HUES64 (cell line): Measurements from ENCODE around the gene OLFML2B.

Source experiments
- H3K27ac ChIP-seq: 2 replicates; pipeline ENCODE4 v1.7.0; 2013; ENCODE audit warnings: low read depth, low read length, inconsistent platforms
- H3K27me3 ChIP-seq: 2 replicates; pipeline ENCODE4 v1.6.1; 2013; ENCODE audit warnings: mild to moderate bottlenecking, low read length; ENCODE audit not compliant: insufficient read depth
- H3K36me3 ChIP-seq: 2 replicates; pipeline ENCODE4 v1.6.1; 2013; ENCODE audit warnings: mild to moderate bottlenecking, low read length; ENCODE audit not compliant: insufficient read depth
- H3K4me1 ChIP-seq: 2 replicates; pipeline ENCODE4 v1.6.1; 2013; ENCODE audit warnings: mild to moderate bottlenecking, low read length, moderate library complexity; ENCODE audit not compliant: insufficient read depth
- H3K4me3 ChIP-seq: 2 replicates; pipeline ENCODE4 v1.5.1; 2013; ENCODE audit warnings: mild to moderate bottlenecking, low read length, moderate library complexity
- H3K9ac ChIP-seq: 2 replicates; pipeline ENCODE4 v1.6.1; 2013; ENCODE audit warnings: mild to moderate bottlenecking, low read depth, low read length
- H3K9me3 ChIP-seq: 2 replicates; pipeline ENCODE4 v1.6.1; 2013; ENCODE audit warnings: low read depth, low read length; ENCODE audit not compliant: insufficient read depth
- WGBS: fragments of 150-250, 120-280 bp; methylation state at CpG from one replicate; pipeline ENCODE4 v1.1.7; 2013; ENCODE audit warnings: missing lambda C conversion rate; 5-methylcytosine and 5-hydroxymethylcytosine counted together

OLFML2B gene

DNA sequence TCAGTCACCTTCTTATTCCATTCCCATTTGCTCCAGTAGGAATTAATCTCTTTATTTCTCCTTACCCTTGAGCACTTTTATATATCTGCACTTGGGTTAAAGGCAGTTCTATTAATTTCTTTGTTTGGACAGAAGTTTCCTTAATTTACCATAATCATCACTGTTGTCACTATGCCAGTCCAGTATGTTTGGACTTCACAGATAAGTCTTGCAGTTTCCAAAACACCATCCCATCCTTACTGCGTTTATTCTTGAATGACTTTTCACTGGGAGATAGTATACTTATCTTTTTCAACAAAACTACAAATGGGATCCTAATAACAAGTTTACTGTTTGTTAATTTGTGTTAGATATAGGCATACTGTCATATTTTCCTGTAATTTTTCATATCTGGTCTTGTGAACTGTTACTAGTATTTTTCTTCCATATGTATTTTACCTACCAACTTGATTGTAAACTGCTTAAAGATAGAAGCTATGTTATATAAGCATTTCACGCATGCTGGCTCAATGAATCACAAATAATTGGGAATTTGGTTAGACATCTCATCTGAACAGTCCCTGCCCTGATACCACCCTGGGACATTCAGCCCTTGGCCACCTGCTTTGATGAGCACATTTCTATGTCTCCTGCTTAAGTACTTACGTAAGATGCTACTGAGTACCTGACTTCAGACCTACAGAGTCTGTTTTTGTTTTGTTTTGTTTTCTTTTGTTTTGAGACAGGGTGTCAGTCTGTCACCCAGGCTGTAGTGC, 78.2 kb downstream of the OLFML2B start:
- Histone ChIP-seq H3K4me1 (peaks cover 16% of the 10 kb centered on the region), H3K27me3 (no peaks in the 10 kb centered on the region), H3K4me3 (no peak overlapping the region), H3K36me3 (no peaks in the 10 kb centered on the region), H3K27ac (no peak overlapping the region), H3K9me3 (no peaks in the 10 kb centered on the region), H3K9ac (no peak overlapping the region)
- WGBS, result 93% methylated on average over 3 of the region's 3 CpGs

DNA sequence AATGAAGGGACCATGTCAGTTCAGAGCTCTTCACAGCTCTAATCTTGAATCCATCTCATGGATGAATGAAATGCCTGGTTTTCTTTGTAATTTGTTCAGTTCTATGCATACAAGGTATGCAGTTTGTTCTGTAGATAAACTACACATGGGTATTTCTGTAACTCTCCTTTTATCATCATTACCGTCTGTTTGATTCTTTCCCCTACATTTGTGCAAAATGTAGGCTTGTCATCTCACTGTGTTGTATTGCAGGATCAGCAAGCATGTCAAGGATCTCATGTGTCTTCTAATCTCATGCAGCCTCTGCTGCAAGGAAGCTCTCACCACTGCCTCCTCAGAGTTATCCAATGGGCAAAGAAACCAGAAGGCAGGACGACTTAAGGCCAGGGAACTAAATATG, 79.3 kb downstream of the OLFML2B start:
- Histone ChIP-seq H3K9ac (no peak overlapping the region), H3K27ac (no peak overlapping the region), H3K27me3 (no peaks in the 10 kb centered on the region), H3K4me3 (no peak overlapping the region), H3K4me1 (peaks cover 16% of the 10 kb centered on the region), H3K9me3 (no peaks in the 10 kb centered on the region), H3K36me3 (no peaks in the 10 kb centered on the region)
- WGBS, result 87% methylated on average over 2 of the region's 2 CpGs

DNA sequence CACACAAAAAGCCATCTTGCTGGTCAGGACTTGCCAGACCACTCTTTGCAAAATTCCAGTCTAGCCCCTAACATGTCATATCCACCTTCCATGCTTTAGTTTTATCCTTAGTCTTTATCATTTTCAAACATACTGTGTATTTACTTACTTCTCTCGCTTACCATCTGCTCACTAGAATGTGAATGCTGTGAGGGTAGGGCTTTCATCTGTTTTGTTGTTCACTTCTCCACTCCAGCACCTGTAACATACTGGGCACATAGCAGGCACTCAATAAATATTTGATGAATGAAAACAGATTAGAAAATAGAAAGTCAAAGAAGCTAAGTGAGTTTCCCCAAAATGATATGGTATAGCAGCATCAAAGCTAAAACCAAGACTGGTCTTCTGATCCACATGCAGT, 79.9 kb downstream of the OLFML2B start:
- no CpG with 5 or more reads among the region's 1 CpG for WGBS
- no peak overlapping the region for H3K9ac ChIP-seq
- no peaks in the 10 kb centered on the region for H3K9me3 ChIP-seq
- no peak overlapping the region for H3K4me3 ChIP-seq
- no peak overlapping the region for H3K27ac ChIP-seq
- no peaks in the 10 kb centered on the region for H3K27me3 ChIP-seq
- H3K4me1 ChIP-seq, result peaks cover 16% of the 10 kb centered on the region
- H3K36me3 ChIP-seq, result no peaks in the 10 kb centered on the region

- Histone ChIP-seq H3K36me3 (no peaks in the 10 kb centered on the region), H3K9me3 (no peaks in the 10 kb centered on the region), H3K27ac (no peak overlapping the region), H3K9ac (no peak overlapping the region), H3K4me1 (peaks cover 14% of the 10 kb centered on the region), H3K4me3 (no peak overlapping the region), H3K27me3 (no peaks in the 10 kb centered on the region)
- 82% methylated on average over 6 of the region's 8 CpGs for WGBS
Measured at GRCh38 chr1:161941726-161942436, 81.8 kb downstream of the OLFML2B start.

DNA sequence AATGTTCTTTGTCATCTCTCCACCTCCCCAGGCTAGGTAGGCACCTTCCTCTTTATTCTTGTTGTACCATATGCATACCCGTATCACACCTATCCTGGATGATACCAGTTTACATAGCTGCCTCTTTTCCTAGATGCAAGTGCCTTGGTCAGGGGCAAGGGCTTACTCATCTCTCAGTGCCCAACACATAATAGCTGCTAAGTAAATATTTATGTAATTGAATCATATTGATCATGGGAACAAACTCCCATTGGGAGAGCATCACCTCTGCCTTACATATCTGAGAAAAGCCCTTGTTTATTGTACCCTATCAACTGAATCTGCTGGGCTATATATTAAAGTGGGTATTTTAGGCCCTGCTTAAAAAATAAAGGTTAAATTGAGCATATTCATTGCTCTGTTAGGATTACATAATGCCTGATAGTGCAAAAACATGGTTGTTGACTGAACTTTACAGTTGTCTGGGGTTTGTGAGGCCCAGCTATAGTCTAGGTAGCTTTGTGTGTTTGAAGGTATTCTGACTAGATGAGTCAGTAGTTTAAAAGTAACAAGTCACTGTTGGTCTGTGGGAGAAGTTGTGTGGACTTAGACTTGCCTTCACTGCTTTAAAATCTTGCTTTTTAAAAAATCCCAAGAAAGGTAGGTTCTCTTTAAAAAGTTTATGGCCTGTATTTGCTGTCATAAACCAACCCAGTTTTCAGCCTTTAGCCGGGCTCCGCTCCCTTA, 82.6 kb downstream of the OLFML2B start:
- peaks cover 6% of the 10 kb centered on the region for H3K4me1 ChIP-seq
- no peaks in the 10 kb centered on the region for H3K36me3 ChIP-seq
- H3K27me3 ChIP-seq, result no peaks in the 10 kb centered on the region
- no peak overlapping the region for H3K9ac ChIP-seq
- no peak overlapping the region for H3K27ac ChIP-seq
- H3K4me3 ChIP-seq, result no peak overlapping the region
- WGBS, result 87% methylated on average over 3 of the region's 3 CpGs
- no peaks in the 10 kb centered on the region for H3K9me3 ChIP-seq

- Histone ChIP-seq H3K4me1 (no peaks in the 10 kb centered on the region), H3K9ac (no peak overlapping the region), H3K27me3 (no peaks in the 10 kb centered on the region), H3K9me3 (no peaks in the 10 kb centered on the region), H3K4me3 (no peak overlapping the region), H3K27ac (no peak overlapping the region), H3K36me3 (no peaks in the 10 kb centered on the region)
- WGBS, result 96% methylated on average over 2 of the region's 2 CpGs
Measured at GRCh38 chr1:161936786-161937185, 86.9 kb downstream of the OLFML2B start.

DNA sequence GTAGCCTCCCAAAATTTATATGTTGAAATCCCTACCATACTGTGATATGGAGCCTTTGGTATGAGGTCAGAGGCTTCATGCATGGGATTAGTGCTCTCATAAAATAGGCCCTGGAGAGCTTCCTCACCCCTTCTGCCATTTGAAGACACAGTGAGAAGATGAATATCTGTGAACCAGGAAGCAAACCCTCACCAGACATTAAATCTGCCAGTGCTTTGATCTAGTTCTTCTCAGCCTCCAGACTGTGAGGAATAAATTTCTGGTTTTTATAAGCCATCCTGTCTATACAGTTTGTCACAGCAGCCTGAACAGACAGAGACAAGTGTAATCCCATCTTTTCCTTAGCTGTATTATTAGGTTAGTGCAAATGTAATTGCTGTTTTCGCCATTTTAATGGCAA, 88.4 kb downstream of the OLFML2B start:
- Histone ChIP-seq H3K4me1 (no peaks in the 10 kb centered on the region), H3K36me3 (no peaks in the 10 kb centered on the region), H3K9ac (no peak overlapping the region), H3K9me3 (no peaks in the 10 kb centered on the region), H3K27me3 (no peaks in the 10 kb centered on the region), H3K4me3 (no peak overlapping the region), H3K27ac (no peak overlapping the region)
- WGBS, result 80% methylated on average over 1 of the region's 1 CpG

GRCh38 chr1:161933592-161934588, 89.8 kb downstream of the OLFML2B start:
- Histone ChIP-seq H3K27me3 (no peaks in the 10 kb centered on the region), H3K36me3 (no peaks in the 10 kb centered on the region), H3K4me3 (no peak overlapping the region), H3K27ac (no peak overlapping the region), H3K9ac (no peak overlapping the region), H3K9me3 (no peaks in the 10 kb centered on the region), H3K4me1 (no peaks in the 10 kb centered on the region)
- WGBS, result 86% methylated on average over 6 of the region's 6 CpGs
